Inferior parietal cortex (tissue), 1 donor: ENCODE measurements around the gene GDPD3.
A peak's percentile ranks its signal among the peaks of the same experiment; 100 is the strongest.
"Not testable (repeated sequence)": the region's sequence is repeated elsewhere in the genome, so short reads cannot be mapped to it uniquely, and the experiment has no call there.

ENCODE experiments used
- DNase-seq: peaks from one replicate; pipeline ENCODE4 v3.0.0-alpha.2; 2016; ENCODE audit errors: extremely low spot score

GDPD3 gene

DNA sequence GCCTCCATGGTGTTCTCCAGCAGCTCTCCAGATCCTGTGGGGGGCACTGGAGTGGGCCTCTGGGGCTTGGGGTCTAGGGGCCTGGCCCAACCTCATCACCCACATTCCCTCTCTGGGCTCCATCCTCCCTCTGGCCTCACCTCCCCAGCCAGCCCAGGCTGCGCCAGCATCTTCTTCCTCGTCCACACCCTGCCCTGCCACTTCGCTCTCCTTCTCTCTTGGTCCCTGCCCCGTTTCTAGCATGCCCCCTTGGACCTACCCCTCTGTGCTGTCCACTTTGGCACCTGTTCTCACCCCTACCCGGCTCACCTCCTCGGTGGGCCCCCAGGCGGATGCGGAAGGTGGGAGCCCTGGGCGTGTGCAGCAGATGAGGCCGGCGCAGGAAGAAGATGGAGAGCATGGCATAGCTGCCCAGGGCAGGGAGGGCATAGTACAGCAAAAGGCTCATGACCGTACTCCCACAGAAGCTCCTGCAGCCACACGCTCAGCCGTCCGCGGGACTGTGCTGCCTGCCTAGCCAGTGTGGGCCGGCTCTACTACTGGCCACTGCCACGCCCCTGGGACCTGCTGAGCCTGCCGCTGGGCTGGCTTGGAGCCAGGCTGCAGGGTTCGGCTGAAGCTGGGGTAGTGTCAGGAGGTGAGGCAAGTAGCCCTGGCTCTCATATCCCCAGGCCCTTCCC, at the start of gene GDPD3:
TSS of gene GDPD3 (minus strand) at position 507 of the 680 bp plus-strand sequence. CDS start at position 448, 59 bp downstream.
- no peak for DNase-seq

DNA sequence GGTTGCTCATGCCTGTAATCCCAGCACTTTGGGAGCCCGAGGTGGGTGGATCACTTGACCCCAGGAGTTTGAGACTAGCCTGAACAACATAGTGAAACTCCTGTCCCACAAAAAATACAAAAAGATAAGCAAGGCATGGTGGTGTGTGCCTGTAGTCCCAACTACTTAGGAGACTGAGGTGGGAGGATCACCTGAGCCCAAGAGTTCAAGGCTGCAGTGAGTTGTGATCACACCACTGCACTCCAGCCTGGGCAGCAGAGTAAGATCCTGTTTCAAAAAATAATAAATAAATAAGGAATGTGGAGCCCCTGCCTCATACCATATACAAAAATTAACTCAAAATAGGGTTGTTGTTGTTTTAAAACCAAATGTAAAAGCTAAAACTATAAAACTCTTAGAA, 43.9 kb upstream of the GDPD3 start:
- DNase-seq = no peak

GRCh38 chr16:30155188-30155587, 41.9 kb upstream of the GDPD3 start:
- no peak for DNase-seq

- no peak for DNase-seq
These were observed 39.2 kb upstream of the GDPD3 start for GRCh38 chr16:30152517-30152916.

DNA sequence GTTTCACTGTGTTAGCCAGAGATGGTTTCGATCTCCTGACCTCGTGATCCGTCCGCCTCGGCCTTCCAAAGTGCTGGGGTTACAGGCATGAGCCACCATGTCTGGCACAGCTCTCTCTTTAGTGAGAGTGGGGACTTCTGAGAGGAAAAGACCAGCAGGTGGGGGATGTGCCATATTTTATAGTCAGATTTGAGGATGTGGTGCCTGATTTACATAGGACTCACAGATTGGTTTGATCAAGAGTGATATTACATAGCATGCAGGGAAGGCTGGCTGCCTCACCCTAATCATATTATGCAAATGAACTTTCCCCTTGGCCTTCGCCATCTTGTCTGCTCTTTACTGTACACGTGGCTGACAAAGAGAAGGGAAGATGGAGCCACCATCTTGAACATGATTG, 37.8 kb upstream of the GDPD3 start:
- no peak for DNase-seq

- no peak for DNase-seq
These were observed 36.1 kb upstream of the GDPD3 start for GRCh38 chr16:30149250-30149930.

- no peak for DNase-seq
These were observed 34.6 kb upstream of the GDPD3 start for GRCh38 chr16:30147843-30148510.

DNA sequence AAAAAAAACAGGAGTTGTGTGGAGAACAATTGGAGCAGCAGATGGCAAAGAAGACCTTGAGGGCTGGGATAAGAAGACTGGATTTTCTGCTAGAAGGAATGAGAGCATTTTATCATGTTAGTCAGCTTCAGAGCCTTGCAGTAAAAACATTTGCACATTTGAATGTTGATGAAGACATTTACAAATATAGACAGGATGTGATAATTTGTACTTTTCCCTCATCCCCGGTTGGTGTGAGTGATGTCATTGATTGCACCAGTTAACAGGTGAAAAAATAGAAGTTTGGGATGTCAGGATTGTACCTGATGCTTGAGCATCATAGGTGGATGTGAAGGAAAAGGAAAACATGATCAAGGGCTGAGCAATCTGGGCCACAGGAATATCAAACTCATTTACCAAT, 32.3 kb upstream of the GDPD3 start:
- no peak for DNase-seq

DNA sequence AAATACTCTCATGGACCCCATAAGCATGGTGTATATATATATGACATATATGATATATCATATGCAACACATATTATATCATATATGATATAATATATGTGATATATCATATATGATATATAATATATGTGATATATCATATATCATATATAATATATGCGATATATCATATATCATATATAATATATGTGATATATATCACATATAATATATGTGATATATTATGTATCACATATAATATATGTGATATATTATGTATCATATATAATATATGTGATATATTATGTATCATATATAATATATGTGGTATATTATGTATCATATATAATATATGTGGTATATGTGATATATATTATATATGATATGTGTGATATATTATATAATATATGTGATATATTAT, 31.6 kb upstream of the GDPD3 start:
- no peak for DNase-seq

GRCh38 chr16:30144017-30144416, 30.7 kb upstream of the GDPD3 start:
- DNase-seq = no peak

GRCh38 chr16:30143347-30143702, 30.0 kb upstream of the GDPD3 start:
- DNase-seq = no peak

DNA sequence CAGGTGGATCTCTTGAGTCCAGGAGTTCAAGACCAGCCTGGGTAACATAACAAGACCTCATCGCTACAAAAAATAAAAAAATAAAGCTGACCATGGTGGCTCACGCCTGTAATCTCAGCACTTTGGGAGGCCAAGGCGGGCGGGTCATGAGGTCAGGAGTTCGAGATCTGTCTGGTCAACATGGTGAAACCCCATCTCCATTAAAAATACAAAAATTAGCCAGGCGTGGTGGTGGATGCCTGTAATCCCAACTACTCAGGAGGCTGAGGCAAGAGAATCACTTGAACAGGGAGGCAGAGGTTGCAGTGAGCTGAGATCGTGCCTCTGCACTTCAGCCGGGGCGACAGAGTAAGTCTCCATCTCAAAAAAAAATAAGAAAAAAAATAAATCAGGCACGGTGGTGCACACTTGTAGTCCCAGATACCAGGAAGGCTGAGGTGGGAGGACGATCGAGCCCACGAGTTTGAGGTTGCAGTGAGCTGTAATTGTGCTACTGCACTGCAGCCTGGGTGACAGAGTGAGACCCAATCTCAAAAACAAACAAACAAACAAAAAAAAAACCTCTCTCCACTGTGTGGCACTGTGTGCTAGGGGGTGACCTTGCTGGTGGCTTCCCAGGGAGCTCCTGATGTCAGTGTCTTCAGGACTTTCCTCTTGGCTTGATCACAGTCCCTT, 29.5 kb upstream of the GDPD3 start:
- DNase-seq = no peak

DNA sequence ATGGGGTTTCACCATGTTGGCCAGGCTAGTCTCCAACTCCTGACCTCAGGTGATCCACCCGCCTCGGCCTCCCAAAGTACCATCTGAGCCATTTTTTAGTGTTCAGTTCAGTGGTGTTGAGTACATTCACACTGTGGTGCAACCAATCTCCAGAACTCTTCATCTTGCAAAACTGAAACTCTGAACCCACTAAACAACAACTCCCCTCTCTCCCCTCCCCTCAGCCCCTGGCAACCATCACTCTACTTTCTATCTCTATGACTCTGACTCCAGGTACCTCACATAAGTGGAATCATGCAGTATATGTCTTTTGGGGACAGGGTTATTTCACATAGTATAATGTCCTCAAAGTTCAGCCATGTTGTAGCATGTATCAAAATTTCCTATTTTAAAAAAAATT, 28.4 kb upstream of the GDPD3 start:
- DNase-seq = no peak

DNA sequence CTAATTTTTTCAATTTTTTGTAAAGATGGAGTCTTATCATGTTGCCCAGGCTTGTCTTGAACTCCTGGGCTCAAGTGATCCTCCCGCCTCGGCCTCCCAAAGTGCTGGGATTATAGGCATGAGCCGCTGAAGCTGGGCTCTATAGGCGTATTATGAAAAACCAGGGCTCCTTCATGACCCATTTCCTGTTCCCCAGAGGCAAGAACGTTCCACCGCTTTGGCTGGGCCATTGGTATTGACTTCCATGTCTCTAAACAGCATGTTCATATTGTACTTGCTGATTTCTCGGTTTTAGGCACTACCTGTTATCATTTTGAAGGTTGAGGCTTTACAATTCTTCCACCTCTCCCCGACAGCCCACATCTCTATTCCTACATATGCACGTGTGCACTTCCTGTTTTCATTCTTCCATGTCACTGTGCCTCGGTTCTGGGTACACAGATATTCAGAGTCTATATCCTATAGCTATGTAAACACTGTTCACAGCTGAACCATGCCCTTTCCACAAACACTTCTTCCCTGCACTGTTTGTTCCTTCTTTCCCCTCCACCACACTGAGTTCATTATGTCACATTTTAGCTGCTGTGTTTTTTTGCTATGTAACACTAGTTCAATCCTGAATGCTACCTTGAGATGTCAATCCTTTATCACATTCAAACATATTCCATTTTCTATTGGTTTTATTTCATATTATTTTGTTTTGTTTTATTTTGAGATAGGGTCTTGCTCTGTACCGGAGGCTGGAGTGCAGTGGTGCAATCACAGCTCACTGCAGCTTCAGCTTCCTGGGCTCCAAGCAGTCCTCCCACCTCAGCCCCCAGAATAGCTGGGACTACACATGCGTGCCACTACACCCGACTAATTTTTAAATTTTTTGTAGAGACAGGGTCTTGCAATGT, 26.5 kb upstream of the GDPD3 start:
- no peak for DNase-seq

GRCh38 chr16:30137897-30138296, 24.6 kb upstream of the GDPD3 start:
- DNase-seq = no peak

GRCh38 chr16:30136971-30137605, 23.8 kb upstream of the GDPD3 start:
- DNase-seq = no peak

DNA sequence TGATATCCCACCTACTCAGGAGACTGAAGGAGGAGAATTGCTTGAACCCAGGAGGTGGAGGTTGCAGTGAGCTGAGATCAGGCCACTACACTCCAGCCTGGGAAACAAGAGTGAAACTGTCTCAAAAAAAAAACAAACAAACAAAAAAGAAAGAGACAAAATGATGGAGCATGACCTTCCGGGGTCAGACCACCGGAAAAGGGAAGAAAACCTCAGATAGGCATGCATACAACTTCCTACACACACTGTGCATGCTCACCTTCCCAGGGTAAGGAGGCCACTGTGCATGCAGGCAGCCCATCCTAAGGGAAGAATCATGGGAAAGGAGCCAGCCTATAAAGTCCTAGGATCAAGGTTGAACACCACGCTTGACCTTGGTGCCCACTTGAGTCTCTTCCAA, 19.3 kb upstream of the GDPD3 start:
- no peak for DNase-seq

GRCh38 chr16:30131869-30132475, 18.6 kb upstream of the GDPD3 start:
- peak; percentile 32 for DNase-seq

- no peak for DNase-seq
These were observed 14.7 kb upstream of the GDPD3 start for GRCh38 chr16:30127993-30128392.

GRCh38 chr16:30125690-30126089, 12.4 kb upstream of the GDPD3 start:
- not testable (repeated sequence) for DNase-seq

DNA sequence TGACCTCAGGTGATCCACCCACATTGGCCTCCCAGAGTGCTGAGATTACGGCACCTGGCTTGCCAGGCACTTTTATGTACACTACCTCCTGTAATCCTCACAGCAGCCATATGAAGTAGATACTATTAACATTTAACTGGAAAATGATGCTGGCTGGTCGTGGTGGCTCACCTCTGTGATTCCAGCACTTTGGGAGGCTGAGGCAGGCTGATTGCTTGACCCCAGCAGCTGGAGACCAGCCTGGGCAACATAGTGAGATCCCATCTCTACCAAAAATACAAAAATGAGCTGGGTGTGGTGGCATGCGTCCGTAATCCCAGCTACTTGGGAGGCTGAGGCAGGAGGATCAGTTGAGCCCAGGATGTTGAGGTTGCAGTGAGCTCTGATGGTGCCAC, 11.6 kb upstream of the GDPD3 start:
- DNase-seq = no peak
